HFF-Myc (cell line): Measurements from ENCODE around the gene ERCC1.

Source experiments
- DNase-seq: peaks from one replicate; pipeline ENCODE4 v3.0.0-alpha.2; 2011; ENCODE audit warnings: low read depth; ENCODE audit errors: extremely low read depth
- H3K4me3 ChIP-seq: replicated peaks from 2 replicates; pipeline ENCODE4 v1.5.1; 2011; ENCODE audit warnings: low read depth, mild to moderate bottlenecking, control low read depth, low read length
- CTCF ChIP-seq: IDR thresholded peaks from 2 replicates; pipeline ENCODE4 v1.5.1; 2012; ENCODE audit warnings: mild to moderate bottlenecking, low read depth, low read length, control low read depth; ENCODE audit errors: missing control alignments

Gene ERCC1

GRCh38 chr19:45423589-45424190 is at the start of gene ERCC1:
Gene ERCC1 (minus strand): TSS chr19:45423917. CDS start chr19:45423374, 543 bp downstream.
- peak within 1 kb of the TSS; percentile 84 for H3K4me3 ChIP-seq
- no peak for TF ChIP-seq CTCF
- DNase-seq, result peak; percentile 89

GRCh38 chr19:45473367-45473681 is 49.6 kb upstream of the ERCC1 start:
- no peak for DNase-seq
- H3K4me3 ChIP-seq, result no peak overlapping the region
- TF ChIP-seq CTCF, result no peak

GRCh38 chr19:45472563-45473366 is 49.0 kb upstream of the ERCC1 start:
- TF ChIP-seq CTCF, result no peak
- no peak overlapping the region for H3K4me3 ChIP-seq
- no peak for DNase-seq

GRCh38 chr19:45471931-45472562 is 48.3 kb upstream of the ERCC1 start:
- no peak for DNase-seq
- TF ChIP-seq CTCF, result no peak
- H3K4me3 ChIP-seq, result no peak overlapping the region

GRCh38 chr19:45471111-45471930 is 47.6 kb upstream of the ERCC1 start:
- H3K4me3 ChIP-seq, result no peak overlapping the region
- TF ChIP-seq CTCF, result no peak
- no peak for DNase-seq

- TF ChIP-seq CTCF, result no peak
- no peak for DNase-seq
- H3K4me3 ChIP-seq, result no peak overlapping the region
Observed at GRCh38 chr19:45470762-45471081, 47.0 kb upstream of the ERCC1 start.
